Mesenchymal stem cell (in vitro differentiated cells and primary cell): ENCODE results near the gene TMEM204.

Experiments used
- DNase-seq: peaks from one replicate; pipeline ENCODE4 v3.0.0-alpha.2; 2013
- H2AFZ ChIP-seq: one replicate; pipeline ENCODE4 v1.6.1; 2013; ENCODE audit warnings: low read depth, mild to moderate bottlenecking, control low read depth, inconsistent platforms, low read length, moderate library complexity
- H2AK5ac ChIP-seq: 2 replicates; pipeline ENCODE4 v1.6.1; 2013; ENCODE audit warnings: low read length, moderate library complexity, mild to moderate bottlenecking, inconsistent platforms; ENCODE audit not compliant: severe bottlenecking
- H2BK120ac ChIP-seq: one replicate; pipeline ENCODE4 v1.6.1; 2013; ENCODE audit warnings: low read depth, mild to moderate bottlenecking, inconsistent platforms, low read length, moderate library complexity
- H2BK12ac ChIP-seq, 2 experiments: one replicate each; pipeline ENCODE4 v1.6.1; 2013; ENCODE audit warnings: inconsistent platforms in 2 of 2, low read length in 2 of 2, mild to moderate bottlenecking in 2 of 2, moderate library complexity in 2 of 2, control low read depth in 1 of 2
- H2BK15ac ChIP-seq: one replicate; pipeline ENCODE4 v1.6.1; 2013; ENCODE audit warnings: mild to moderate bottlenecking, low read depth, inconsistent platforms; ENCODE audit not compliant: poor library complexity, severe bottlenecking
- H2BK5ac ChIP-seq: 2 replicates; pipeline ENCODE4 v1.6.1; 2013; ENCODE audit warnings: low read depth, mild to moderate bottlenecking, low read length, control low read depth, inconsistent platforms; ENCODE audit not compliant: poor library complexity, severe bottlenecking
- H3K14ac ChIP-seq, 2 experiments: one replicate each; pipeline ENCODE4 v1.6.1; 2013; ENCODE audit warnings: inconsistent platforms in 2 of 2, low read length in 2 of 2, control low read depth in 1 of 2, mild to moderate bottlenecking in 1 of 2, moderate library complexity in 1 of 2
- H3K18ac ChIP-seq, 2 experiments: one replicate each; pipeline ENCODE4 v1.6.1; 2013; ENCODE audit warnings: inconsistent platforms in 2 of 2, low read length in 2 of 2, control low read depth in 1 of 2, low read depth in 1 of 2, mild to moderate bottlenecking in 1 of 2
- H3K23ac ChIP-seq, 2 experiments: one replicate each; pipeline ENCODE4 v1.6.1; 2013; ENCODE audit warnings: inconsistent platforms in 2 of 2, low read length in 2 of 2, mild to moderate bottlenecking in 2 of 2, moderate library complexity in 2 of 2, control low read depth in 1 of 2
- H3K27ac ChIP-seq: 2 replicates; pipeline ENCODE4 v1.5.1; 2013; ENCODE audit warnings: mild to moderate bottlenecking, moderate library complexity, low read length, control low read depth, inconsistent platforms; ENCODE audit not compliant: poor library complexity, severe bottlenecking
- H3K27me3 ChIP-seq, 2 experiments: 2 replicates each; pipeline versions ENCODE4 v1.6.1 to v1.7.0; 2013; ENCODE audit warnings: low read length in 2 of 2, mild to moderate bottlenecking in 2 of 2, moderate library complexity in 2 of 2, control low read depth in 1 of 2, inconsistent platforms in 1 of 2; ENCODE audit not compliant: control insufficient read depth in 1 of 2, insufficient read depth in 1 of 2
- H3K36me3 ChIP-seq, 2 experiments: 2 replicates each; pipeline versions ENCODE4 v1.6.1 to v1.7.0; 2013; ENCODE audit warnings: low read length in 2 of 2, control low read depth in 1 of 2, inconsistent platforms in 1 of 2, low read depth in 1 of 2, mild to moderate bottlenecking in 1 of 2; ENCODE audit not compliant: insufficient read depth in 2 of 2, control insufficient read depth in 1 of 2
- H3K4ac ChIP-seq, 2 experiments: one replicate each; pipeline ENCODE4 v1.6.1; 2013; ENCODE audit warnings: inconsistent platforms in 2 of 2, low read length in 2 of 2, mild to moderate bottlenecking in 2 of 2, moderate library complexity in 2 of 2, control low read depth in 1 of 2, low read depth in 1 of 2
- H3K4me1 ChIP-seq: 2 replicates; pipeline ENCODE4 v1.6.1; 2013; ENCODE audit warnings: low read depth, low read length, control low read depth; ENCODE audit not compliant: control insufficient read depth, insufficient read depth
- H3K4me2 ChIP-seq: 2 replicates; pipeline ENCODE4 v1.6.1; 2013; ENCODE audit warnings: low read length, mild to moderate bottlenecking, inconsistent platforms; ENCODE audit not compliant: poor library complexity, severe bottlenecking
- H3K4me3 ChIP-seq, 2 experiments: 2 replicates each; pipeline versions ENCODE4 v1.5.1 to v1.7.0; 2013; ENCODE audit warnings: low read length in 2 of 2, mild to moderate bottlenecking in 2 of 2, control low read depth in 1 of 2, low read depth in 1 of 2; ENCODE audit not compliant: insufficient read depth in 1 of 2
- H3K79me1 ChIP-seq: replicated peaks from 2 replicates; pipeline ENCODE4 v1.6.1; 2013; ENCODE audit warnings: mild to moderate bottlenecking, control low read depth, low read length, inconsistent platforms; ENCODE audit not compliant: poor library complexity, severe bottlenecking
- H3K9ac ChIP-seq: 2 replicates; pipeline ENCODE4 v1.7.0; 2013; ENCODE audit warnings: mild to moderate bottlenecking, low read length, moderate library complexity
- H3K9me3 ChIP-seq: 2 replicates; pipeline ENCODE4 v1.7.0; 2013; ENCODE audit warnings: mild to moderate bottlenecking, low read length; ENCODE audit not compliant: control insufficient read depth
- H4K8ac ChIP-seq: one replicate; pipeline ENCODE4 v1.6.1; 2013; ENCODE audit warnings: inconsistent platforms, mild to moderate bottlenecking, low read length, moderate library complexity
- H4K91ac ChIP-seq: one replicate; pipeline ENCODE4 v1.6.1; 2013; ENCODE audit warnings: mild to moderate bottlenecking, low read length, inconsistent platforms
- WGBS: methylation state at CpG from one replicate; pipeline ENCODE4 v1.1.7; 2013; ENCODE audit warnings: mixed read lengths; 5-methylcytosine and 5-hydroxymethylcytosine counted together

TMEM204 gene

DNA sequence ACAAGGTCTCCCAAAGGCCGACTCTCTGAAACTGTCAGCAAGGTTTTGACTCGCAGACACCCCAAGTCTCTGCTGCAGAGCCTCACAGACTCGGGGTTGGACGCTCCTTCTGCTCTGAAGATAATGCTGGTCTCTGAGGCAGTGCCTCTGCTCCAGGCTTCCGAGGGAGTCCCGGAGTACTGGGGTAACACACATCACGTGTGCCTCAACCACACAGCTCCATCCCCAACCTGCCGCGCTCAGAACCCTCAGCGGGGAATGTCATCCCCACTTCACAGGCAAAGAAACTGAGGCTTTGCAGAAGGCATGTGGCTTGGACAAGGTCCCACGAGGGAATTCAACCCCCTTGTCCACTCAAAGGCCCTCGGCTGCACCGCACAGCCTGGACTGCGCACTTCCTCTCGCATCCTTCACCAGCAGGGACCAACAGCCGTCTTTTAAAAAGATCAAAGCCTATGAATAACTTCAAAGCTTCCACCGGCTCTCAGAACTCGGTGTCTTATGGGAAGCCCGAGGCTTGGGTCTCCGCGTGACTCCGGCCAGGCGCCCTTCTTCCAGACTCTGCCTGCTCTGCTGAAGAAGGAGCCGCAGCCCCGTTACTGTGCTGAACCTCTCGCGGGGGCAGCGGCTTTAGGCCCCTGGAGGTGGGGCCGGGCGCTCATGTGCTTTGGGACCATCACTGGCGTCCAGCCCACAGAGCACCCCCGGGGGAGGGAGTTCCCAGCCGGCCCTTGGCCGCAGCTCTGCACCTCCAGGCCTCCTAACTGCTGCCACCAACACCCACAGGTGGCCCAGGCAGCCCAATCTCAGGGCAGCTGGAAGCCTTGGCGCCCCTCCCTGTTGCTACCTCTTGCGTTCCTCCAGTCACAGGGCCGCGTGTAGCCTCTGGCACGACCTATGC, 2.2 kb downstream of the TMEM204 start:
- Histone ChIP-seq H2BK5ac (no peak overlapping the region), H4K91ac (peak overlapping the region; percentile 70), H3K4ac (peak overlapping the region in 1 of 2 experiments; percentile 46), H2BK120ac (no peak overlapping the region), H3K9ac (peak overlapping the region; percentile 83), H3K18ac (peak overlapping the region; percentile 38 to 44), H4K8ac (peak overlapping the region; percentile 69), H3K9me3 (no peaks in the 10 kb centered on the region), H3K23ac (no peak overlapping the region), H3K27me3 (no peaks in the 10 kb centered on the region), H3K4me3 (peak overlapping the region in 1 of 2 experiments; percentile 77), H3K27ac (no peak overlapping the region), H3K4me1 (peaks cover 24% of the 10 kb centered on the region), H2AFZ (no peak overlapping the region), H2AK5ac (no peak overlapping the region), H3K36me3 (peaks cover 33 to 67% of the 10 kb centered on the region in 2 experiments), H2BK12ac (peak overlapping the region in 1 of 2 experiments; percentile 45), H3K14ac (peak overlapping the region in 1 of 2 experiments; percentile 91), H2BK15ac (no peak overlapping the region), H3K4me2 (no peak overlapping the region), H3K79me1 (peaks cover 51% of the 10 kb centered on the region)
- DNase-seq = no peak
- WGBS = 86% methylated on average over 39 of the region's 39 CpGs

DNA sequence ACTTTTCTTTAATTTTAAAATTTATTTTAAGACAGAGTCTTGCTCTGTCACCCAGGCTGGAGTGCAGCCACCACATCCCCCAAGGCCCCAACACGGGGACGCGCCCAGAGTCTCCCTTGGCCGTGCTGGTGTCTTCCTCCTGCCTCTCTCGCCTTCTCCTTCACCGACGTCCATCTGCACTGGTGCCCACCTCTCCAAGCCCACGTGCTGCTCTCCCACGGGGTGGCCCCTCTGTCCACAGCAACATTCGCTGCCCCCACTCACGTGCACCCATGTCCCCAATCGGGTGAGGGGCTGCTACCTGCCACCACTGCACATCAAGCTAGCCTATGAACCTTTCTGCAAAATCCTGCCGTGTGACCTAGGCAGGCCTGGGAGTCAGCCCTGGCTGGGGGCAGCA, 3.1 kb downstream of the TMEM204 start:
- H3K23ac ChIP-seq = no peak overlapping the region
- no peak overlapping the region for H2BK15ac ChIP-seq
- no peak overlapping the region for H2BK12ac ChIP-seq
- H3K4me1 ChIP-seq = peaks cover 29% of the 10 kb centered on the region
- DNase-seq = no peak
- no peak overlapping the region for H2BK5ac ChIP-seq
- H4K8ac ChIP-seq = no peak overlapping the region
- peak overlapping the region; percentile 4 for H4K91ac ChIP-seq
- no peak overlapping the region for H3K4ac ChIP-seq
- H2AFZ ChIP-seq = no peak overlapping the region
- no peak overlapping the region for H3K14ac ChIP-seq
- H3K4me3 ChIP-seq = no peak overlapping the region
- H3K18ac ChIP-seq = no peak overlapping the region
- WGBS = 94% methylated on average over 13 of the region's 13 CpGs
- H2AK5ac ChIP-seq = no peak overlapping the region
- H3K27me3 ChIP-seq = no peaks in the 10 kb centered on the region
- no peak overlapping the region for H3K9ac ChIP-seq
- no peak overlapping the region for H3K4me2 ChIP-seq
- H3K79me1 ChIP-seq = peaks cover 51% of the 10 kb centered on the region
- peaks cover 33 to 70% of the 10 kb centered on the region in 2 experiments for H3K36me3 ChIP-seq
- no peak overlapping the region for H2BK120ac ChIP-seq
- no peak overlapping the region for H3K27ac ChIP-seq
- no peaks in the 10 kb centered on the region for H3K9me3 ChIP-seq

DNA sequence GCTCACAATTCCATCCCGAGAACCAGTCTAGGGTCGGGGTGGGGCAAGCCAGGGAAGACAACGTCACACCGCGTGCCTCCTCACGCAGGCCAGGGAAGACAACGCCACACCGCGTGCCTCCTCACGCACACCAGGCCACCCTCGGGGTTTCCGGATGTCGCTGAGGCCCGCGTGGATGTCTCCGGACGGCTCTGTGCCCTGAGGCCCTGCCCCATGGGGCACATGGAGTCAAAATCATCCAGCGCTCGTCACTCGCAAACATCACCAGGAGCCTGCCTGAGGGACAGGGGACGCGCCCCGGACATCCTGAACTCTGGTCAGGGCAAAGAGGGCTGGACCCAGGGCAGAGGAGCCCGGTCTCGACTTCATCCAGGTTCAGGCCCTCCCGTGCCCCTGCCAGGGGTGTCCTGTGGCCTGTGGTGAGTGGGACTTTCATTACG, 3.7 kb downstream of the TMEM204 start:
- no peak overlapping the region for H3K27ac ChIP-seq
- no peak overlapping the region for H3K9ac ChIP-seq
- no peak overlapping the region for H3K14ac ChIP-seq
- no peak overlapping the region for H3K4me2 ChIP-seq
- no peak overlapping the region for H2BK15ac ChIP-seq
- H3K18ac ChIP-seq = no peak overlapping the region
- H3K27me3 ChIP-seq = no peaks in the 10 kb centered on the region
- H2BK120ac ChIP-seq = no peak overlapping the region
- H2BK12ac ChIP-seq = no peak overlapping the region
- H2AK5ac ChIP-seq = no peak overlapping the region
- DNase-seq = no peak
- H3K4ac ChIP-seq = no peak overlapping the region
- no peak overlapping the region for H3K4me3 ChIP-seq
- peaks cover 35 to 75% of the 10 kb centered on the region in 2 experiments for H3K36me3 ChIP-seq
- H3K4me1 ChIP-seq = peaks cover 32% of the 10 kb centered on the region
- no peak overlapping the region for H3K23ac ChIP-seq
- peaks cover 53% of the 10 kb centered on the region for H3K79me1 ChIP-seq
- H2BK5ac ChIP-seq = no peak overlapping the region
- no peak overlapping the region for H4K91ac ChIP-seq
- no peak overlapping the region for H4K8ac ChIP-seq
- 98% methylated on average over 27 of the region's 27 CpGs for WGBS
- no peaks in the 10 kb centered on the region for H3K9me3 ChIP-seq
- H2AFZ ChIP-seq = no peak overlapping the region

DNA sequence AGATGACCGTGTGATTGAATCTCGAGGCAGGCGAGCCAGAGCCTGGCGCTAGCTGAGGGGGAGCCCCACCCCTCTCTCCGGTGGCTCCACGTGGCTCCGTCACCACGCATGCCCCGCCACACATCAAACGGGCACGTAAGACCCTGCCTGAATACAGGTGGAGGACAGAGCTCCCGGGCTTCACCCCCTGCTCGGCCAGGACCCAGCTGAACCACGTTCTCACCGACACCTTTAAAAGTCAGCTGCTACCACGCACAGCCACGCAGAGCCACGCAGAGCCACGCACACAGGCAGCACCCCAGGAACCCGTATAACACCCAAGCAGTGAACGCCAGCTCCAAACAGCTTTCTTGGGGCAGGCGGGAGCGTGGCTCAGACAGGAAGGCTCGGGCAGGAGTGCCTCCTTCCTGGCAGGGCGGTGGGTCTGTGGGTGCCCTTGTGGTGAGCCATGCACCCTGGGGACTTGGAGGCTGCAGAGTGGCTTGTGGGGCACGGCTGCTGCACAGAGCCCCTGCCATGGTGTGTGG, 4.4 kb downstream of the TMEM204 start:
- Histone ChIP-seq H3K27ac (no peak overlapping the region), H3K23ac (no peak overlapping the region), H3K27me3 (no peaks in the 10 kb centered on the region), H3K79me1 (peaks cover 56% of the 10 kb centered on the region), H3K36me3 (peaks cover 42 to 82% of the 10 kb centered on the region in 2 experiments), H2BK12ac (no peak overlapping the region), H2BK15ac (no peak overlapping the region), H3K9me3 (no peaks in the 10 kb centered on the region), H3K18ac (no peak overlapping the region), H4K8ac (no peak overlapping the region), H3K4me1 (peaks cover 36% of the 10 kb centered on the region), H2AFZ (no peak overlapping the region), H3K4me2 (no peak overlapping the region), H2BK5ac (no peak overlapping the region), H2BK120ac (no peak overlapping the region), H4K91ac (no peak overlapping the region), H2AK5ac (no peak overlapping the region), H3K4me3 (no peak overlapping the region), H3K4ac (no peak overlapping the region), H3K14ac (no peak overlapping the region), H3K9ac (no peak overlapping the region)
- no peak for DNase-seq
- 96% methylated on average over 25 of the region's 26 CpGs for WGBS
